Naive thymus-derived CD8-positive, alpha-beta T cell (primary cell): ENCODE measurements around the gene HNRNPLL. TPM values are rescaled to one million over a fixed set of nuclear protein-coding genes. Genes with fewer than 3 reads are reported as not detected.

Experiments used
- ATAC-seq, 2 donors: fragments of 150-1000 bp; cut with Tn5 transposase in 1 of 2; sonication (Bioruptor Pico), chemical (Tn5 transposase) in 1 of 2; 1 replicate in 1 of 2; 2 replicates in 1 of 2; pipeline ENCODE4 v1.10.0; 2021; ENCODE audit warnings: mild to moderate bottlenecking in 2 of 2, moderate library complexity in 2 of 2
- POLR2A ChIA-PET: fragments of 350-600 bp; sonication (Branson Sonifier 250); formaldehyde crosslinking; loops from one replicate; lab custom pipeline; 2021; ENCODE audit warnings: antibody characterized with exemption; lab: Charles Lee
- DNase-seq, 10 donors: peaks; one replicate each; pipeline versions ENCODE4 v3.0.0 to v3.0.0-alpha.2; 2020 to 2022
- H3K27ac Mint-ChIP-seq, 10 donors: one replicate each; pipeline ENCODE4 v1.8.0; 2020 to 2022; ENCODE audit warnings: mild to moderate bottlenecking in 10 of 10, mixed read lengths in 10 of 10, moderate library complexity in 4 of 10, inconsistent platforms in 1 of 10
- H3K27me3 Mint-ChIP-seq, 5 donors: one replicate each; pipeline ENCODE4 v1.8.0; 2021 to 2022; ENCODE audit warnings: mixed read lengths in 5 of 5
- H3K36me3 Mint-ChIP-seq, 3 donors: one replicate each; pipeline ENCODE4 v1.8.0; 2020 to 2022; ENCODE audit warnings: mixed read lengths in 3 of 3, mild to moderate bottlenecking in 2 of 3, inconsistent platforms in 1 of 3
- H3K4me1 Mint-ChIP-seq, 4 donors: one replicate each; pipeline ENCODE4 v1.8.0; 2021 to 2022; ENCODE audit warnings: mixed read lengths in 4 of 4
- H3K4me3 Mint-ChIP-seq, 10 donors: one replicate each; pipeline ENCODE4 v1.8.0; 2020 to 2022; ENCODE audit warnings: mild to moderate bottlenecking in 10 of 10, mixed read lengths in 10 of 10, moderate library complexity in 6 of 10, inconsistent platforms in 1 of 10
- H3K9me3 Mint-ChIP-seq, 9 donors: one replicate each; pipeline ENCODE4 v1.8.0; 2020 to 2022; ENCODE audit warnings: mixed read lengths in 9 of 9, mild to moderate bottlenecking in 3 of 9, inconsistent platforms in 1 of 9, moderate library complexity in 1 of 9
- polyA plus RNA-seq, 3 donors: library from polyadenylated mRNA; unstranded; fragments of 300-500 nt; fragmentation: Illumina TruSeq; gene quantifications; one replicate each; pipeline ENCODE4 v1.2.3, GENCODE V29; 2021
- total RNA-seq, 8 experiments: library from RNA in 2 of 8; stranded (reverse) in 2 of 8; gene quantifications; one replicate each; pipeline ENCODE4 v1.2.3 and lab custom pipeline; 2021 to 2026

The HNRNPLL gene
- total and polyA plus RNA-seq, 5 experiments from 2014 or later, result 8.0 to 20.2 (median 13.1) TPM

- H3K4me1 Mint-ChIP-seq, result no peaks in the 10 kb centered on the region
- H3K4me3 Mint-ChIP-seq, result no peak overlapping the region
- DNase-seq, result no peak
- no peaks in the 10 kb centered on the region for H3K9me3 Mint-ChIP-seq
- ATAC-seq, result no peak
- H3K36me3 Mint-ChIP-seq, result no peaks in the 10 kb centered on the region
- peaks cover 0 to 3% (median 1%) of the 10 kb centered on the region in 5 donors for H3K27me3 Mint-ChIP-seq
- POLR2A ChIA-PET, result no interaction called here
- H3K27ac Mint-ChIP-seq, result no peak overlapping the region
These were observed 87.3 kb downstream of the HNRNPLL start for GRCh38 chr2:38515155-38516074.

- Mint-ChIP-seq H3K4me1 (no peaks in the 10 kb centered on the region), H3K36me3 (no peaks in the 10 kb centered on the region), H3K9me3 (no peaks in the 10 kb centered on the region), H3K4me3 (no peak overlapping the region), H3K27ac (no peak overlapping the region), H3K27me3 (peaks cover 0 to 3% (median 1%) of the 10 kb centered on the region in 5 donors)
- ATAC-seq (no peak), DNase-seq (no peak)
- POLR2A ChIA-PET, result no interaction called here
These were observed 88.0 kb downstream of the HNRNPLL start for GRCh38 chr2:38514603-38515154.

GRCh38 chr2:38512211-38512610 is 90.5 kb downstream of the HNRNPLL start:
- H3K4me3 Mint-ChIP-seq, result no peak overlapping the region
- peaks cover 0 to 6% (median 3%) of the 10 kb centered on the region in 4 donors for H3K4me1 Mint-ChIP-seq
- H3K27me3 Mint-ChIP-seq, result peaks cover 0 to 3% (median 0%) of the 10 kb centered on the region in 5 donors
- H3K9me3 Mint-ChIP-seq, result no peaks in the 10 kb centered on the region
- no peak for DNase-seq
- H3K27ac Mint-ChIP-seq, result no peak overlapping the region
- no peak for ATAC-seq
- H3K36me3 Mint-ChIP-seq, result no peaks in the 10 kb centered on the region
- POLR2A ChIA-PET, result interaction anchor here (0.5 kb wide), 1 partner anchor 135 kb away, joined by 5 read pairs; the partner anchor contains the start of gene ATL2

Other genes starting within 250 kb of the HNRNPLL start
- gene ATL2, start 225.7 kb downstream of the HNRNPLL start, total RNA-seq, result 10 to 100 TPM; 62.8 to 71.8 TPM
- gene ATL2, start 225.7 kb downstream of the HNRNPLL start, polyA plus RNA-seq, result 10 to 100 TPM; 10.6 to 24.2 (median 14.2) TPM
- gene GALM, start 63.2 kb upstream of the HNRNPLL start, total RNA-seq, result 1 to 10 TPM; 7.5 to 9.5 TPM
- gene GALM, start 63.2 kb upstream of the HNRNPLL start, polyA plus RNA-seq, result 10 to 100 TPM; 10.6 to 15.6 (median 13.9) TPM
- 100 to 1,000 TPM; 288 to 291 TPM for gene SRSF7, start 148.4 kb upstream of the HNRNPLL start, total RNA-seq
- gene SRSF7, start 148.4 kb upstream of the HNRNPLL start, polyA plus RNA-seq, result 100 to 1,000 TPM; 164 to 172 (median 169) TPM
- gene GEMIN6, start 175.3 kb upstream of the HNRNPLL start, total RNA-seq, result 10 to 100 TPM; 12.0 to 13.7 TPM
- 10 to 100 TPM in 1 of 3 donors, 1 to 10 TPM in 2; 6.8 to 11.6 (median 8.3) TPM for gene GEMIN6, start 175.3 kb upstream of the HNRNPLL start, polyA plus RNA-seq